Measurements from ENCODE around the gene ST3GAL2.
"Not testable (repeated sequence)": the region's sequence is repeated elsewhere in the genome, so short reads cannot be mapped to it uniquely, and the experiment has no call there.

ST3GAL2 gene

GRCh38 chr16:70413572-70413971 is 25.3 kb downstream of the ST3GAL2 start:
- not testable (repeated sequence) for DNase-seq

DNA sequence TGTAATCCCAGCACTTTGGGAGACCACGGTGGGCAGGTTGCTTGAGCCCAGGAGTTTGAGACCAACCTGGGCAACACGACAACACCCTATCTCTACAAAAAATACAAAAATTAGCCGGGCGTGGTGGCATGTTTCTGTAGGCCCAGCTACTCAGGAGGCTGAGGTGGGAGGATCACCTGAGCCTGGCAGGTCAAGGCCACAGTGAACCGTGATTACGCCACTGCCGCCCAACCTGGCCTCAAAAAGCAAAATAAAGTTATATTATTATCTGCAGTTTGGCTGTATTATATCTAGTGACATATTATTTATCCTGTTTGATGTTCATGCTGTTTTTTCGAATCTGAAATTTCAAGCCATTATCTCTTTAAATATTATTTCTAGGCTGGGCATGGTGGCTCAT is 26.5 kb downstream of the ST3GAL2 start:
- no peak for DNase-seq

GRCh38 chr16:70410734-70411133 is 28.2 kb downstream of the ST3GAL2 start:
- DNase-seq, result no peak

GRCh38 chr16:70407811-70408274 is 31.1 kb downstream of the ST3GAL2 start:
- no peak for DNase-seq

- not testable (repeated sequence) for DNase-seq
These were observed 32.8 kb downstream of the ST3GAL2 start for GRCh38 chr16:70406104-70406503.

DNA sequence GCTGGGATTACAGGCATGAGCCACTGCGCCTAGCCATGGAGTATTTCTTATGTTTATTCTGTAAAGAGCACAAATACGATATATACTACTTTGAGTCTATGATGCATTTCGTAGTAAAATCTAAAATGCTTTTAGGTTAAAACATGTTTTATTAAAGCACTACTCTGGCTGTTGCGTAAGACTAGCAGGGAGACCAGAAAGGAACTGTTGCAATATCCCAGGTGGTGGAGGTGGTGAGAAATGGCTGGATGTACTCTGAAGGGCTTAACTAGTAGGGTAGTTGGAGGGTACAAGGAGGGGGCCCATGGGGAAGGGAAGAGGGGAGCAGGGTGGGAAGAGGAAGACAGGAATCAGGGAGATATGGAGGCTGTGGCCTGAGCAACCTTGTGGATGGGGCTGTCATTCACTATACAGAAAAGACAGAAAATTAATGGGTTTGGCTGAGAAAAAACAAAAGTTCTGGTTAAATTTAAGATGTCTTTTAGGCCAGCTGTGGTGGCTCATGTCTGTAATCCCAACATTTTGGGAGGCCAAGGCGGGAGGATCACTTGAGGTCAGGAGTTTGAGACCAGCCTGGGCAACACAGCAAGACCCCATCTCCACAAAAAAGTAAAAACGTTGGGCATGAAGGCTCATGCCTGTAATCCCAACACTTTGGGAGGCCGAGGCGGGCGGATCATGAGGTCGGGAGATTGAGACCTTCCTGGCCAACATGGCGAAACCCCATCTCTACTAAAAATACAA is 35.8 kb downstream of the ST3GAL2 start:
- DNase-seq, result no peak

- no peak for DNase-seq
These were observed 38.9 kb downstream of the ST3GAL2 start for GRCh38 chr16:70399951-70400350.

DNA sequence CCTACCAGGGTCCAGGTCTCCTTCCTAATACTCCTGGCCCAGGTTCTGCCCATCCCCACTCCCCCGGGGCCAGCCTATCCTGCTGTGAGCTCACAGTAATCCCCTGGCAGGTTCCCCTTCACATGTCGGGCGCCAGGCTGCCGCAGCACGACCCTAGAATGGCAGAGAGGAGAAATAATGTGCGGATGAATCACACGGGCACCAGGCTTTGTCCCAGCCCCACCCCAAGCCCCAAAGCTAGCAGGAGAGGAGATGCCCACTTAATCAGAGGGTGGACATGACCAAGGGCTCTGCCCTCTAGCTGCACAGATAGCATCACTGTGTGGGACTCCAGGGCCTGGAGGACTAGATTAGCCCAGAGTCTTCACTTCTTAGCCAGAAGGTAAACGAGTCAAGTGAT is 39.5 kb downstream of the ST3GAL2 start:
- no peak for DNase-seq

GRCh38 chr16:70398177-70398743 is 40.6 kb downstream of the ST3GAL2 start:
- no peak for DNase-seq

DNA sequence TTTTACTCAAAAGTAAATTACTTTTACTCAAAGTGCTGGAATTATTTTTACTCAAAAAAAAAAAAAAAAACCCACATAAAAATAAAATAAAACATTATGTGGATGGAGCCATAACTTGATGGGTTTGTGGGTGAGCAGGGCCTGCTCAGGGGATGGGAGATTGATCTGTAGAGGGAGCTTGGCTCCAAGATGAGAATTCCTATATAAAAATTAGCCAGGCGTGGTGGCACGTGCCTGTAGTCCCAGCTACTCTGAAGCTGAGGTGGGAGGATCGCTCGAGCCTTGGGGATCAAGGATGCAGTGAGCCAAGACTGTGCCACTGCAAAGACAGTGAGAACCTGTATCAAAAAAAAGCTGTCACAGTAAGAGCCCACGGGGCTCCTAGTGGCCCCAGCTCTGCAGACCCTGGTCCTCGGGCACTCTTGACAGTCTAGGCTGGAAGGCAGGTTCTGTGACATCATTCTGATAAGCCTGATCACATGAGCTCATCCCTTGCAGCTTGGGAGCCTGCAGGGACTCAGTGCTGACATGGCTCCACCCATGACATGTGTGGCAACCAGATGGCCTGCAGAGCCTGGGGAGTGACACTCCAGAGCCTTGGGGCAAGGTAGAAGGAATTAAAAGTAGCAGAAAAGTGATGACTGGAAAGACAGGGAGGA is 42.5 kb downstream of the ST3GAL2 start:
- DNase-seq, result no peak

DNA sequence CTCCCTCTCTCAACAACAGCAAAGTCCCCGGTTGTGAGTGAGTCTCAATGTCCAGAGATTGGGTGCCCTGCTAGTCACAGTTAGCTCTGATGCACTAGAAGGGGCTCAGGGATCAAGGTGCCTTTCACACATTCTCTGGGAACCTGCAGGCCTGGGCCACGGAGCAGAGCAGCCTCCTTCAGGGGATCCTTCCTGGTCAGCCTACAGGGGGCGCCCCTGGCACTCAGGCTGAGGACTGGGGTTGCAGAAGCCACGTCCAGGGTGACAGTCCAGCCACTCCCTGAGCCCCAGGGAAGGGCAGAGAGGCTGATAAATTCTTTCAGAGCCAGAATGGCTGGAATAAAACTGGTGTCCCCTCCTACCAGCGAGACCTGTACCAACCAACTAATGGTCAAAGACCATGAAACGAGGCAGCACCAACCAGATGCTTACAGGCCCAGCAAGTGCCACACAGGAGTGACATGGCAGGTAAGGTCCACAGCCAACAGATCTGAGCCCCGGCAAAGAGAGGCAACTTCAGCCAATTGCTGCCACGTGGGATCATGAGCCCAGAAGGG is 43.5 kb downstream of the ST3GAL2 start:
- DNase-seq, result peak; percentile 1

GRCh38 chr16:70394853-70395252 is 44.0 kb downstream of the ST3GAL2 start:
- no peak for DNase-seq

DNA sequence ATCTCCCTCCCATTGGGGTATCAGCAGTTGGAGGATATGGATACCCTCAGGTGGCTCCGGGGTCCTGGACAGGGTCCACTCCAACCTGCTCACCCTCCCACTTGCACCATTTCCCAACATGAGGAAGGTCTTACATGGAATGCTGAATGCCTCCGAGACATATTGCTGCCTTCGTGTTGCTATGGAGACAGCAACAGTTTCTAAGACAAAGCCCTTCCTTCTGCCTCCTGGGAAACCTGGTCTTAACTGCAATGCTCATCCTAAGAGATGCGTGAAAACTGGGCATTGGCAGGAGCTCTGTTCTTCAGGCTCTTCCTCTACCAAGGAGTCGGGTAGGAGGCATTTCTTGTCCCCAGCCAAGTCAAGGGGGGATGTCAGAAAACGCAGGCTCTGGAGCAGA is 45.2 kb downstream of the ST3GAL2 start:
- DNase-seq, result no peak

GRCh38 chr16:70392606-70393005 is 46.3 kb downstream of the ST3GAL2 start:
- no peak for DNase-seq

DNA sequence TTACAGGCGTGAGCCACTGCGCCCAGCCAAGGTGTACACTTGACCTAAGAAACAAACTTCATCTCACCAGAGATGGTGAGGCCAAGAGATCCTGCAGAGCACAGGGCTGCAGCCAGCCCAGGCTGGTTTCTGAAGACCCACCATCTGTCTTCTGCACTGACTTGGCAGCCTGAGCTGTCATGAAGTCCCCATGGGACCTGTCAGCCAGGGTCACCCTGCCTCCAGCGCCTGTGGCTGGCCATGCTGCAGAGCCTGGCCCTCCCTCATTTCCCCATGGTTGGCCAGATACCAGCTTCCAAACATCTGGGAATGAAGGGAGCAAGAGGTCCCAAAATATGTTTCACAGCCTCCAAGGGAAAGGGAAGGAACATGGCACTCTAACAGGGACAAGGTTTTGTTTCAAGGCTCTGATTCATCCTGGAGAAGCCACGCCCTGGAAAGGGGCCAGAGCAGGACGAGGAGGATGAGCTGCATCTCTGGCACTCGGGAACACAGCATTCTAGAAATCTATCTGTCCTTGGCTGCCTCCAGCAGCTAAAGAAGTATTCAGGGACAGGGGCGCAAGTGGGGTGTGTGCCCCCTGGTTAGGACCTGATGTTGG is 46.9 kb downstream of the ST3GAL2 start:
- no peak for DNase-seq

DNA sequence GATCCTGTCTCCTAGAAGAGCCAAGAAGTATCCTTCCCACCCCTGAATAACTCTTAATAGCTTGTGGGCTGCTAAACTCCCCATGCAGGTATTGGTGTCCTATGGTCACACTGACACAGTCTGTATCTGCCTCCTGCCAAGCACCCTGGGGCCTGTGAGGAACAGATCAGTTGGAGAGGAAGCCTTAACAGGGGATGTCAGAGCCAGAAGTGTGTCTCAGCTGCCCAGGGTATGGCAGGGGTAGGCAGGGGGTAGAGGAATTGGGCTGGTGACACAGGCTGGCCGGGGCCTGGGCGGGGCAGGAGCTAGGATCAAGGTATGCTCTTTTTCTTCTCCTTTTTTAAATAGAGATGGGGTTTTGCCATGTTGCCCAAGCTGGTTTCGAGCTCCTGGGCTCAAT is 47.5 kb downstream of the ST3GAL2 start:
- no peak for DNase-seq

DNA sequence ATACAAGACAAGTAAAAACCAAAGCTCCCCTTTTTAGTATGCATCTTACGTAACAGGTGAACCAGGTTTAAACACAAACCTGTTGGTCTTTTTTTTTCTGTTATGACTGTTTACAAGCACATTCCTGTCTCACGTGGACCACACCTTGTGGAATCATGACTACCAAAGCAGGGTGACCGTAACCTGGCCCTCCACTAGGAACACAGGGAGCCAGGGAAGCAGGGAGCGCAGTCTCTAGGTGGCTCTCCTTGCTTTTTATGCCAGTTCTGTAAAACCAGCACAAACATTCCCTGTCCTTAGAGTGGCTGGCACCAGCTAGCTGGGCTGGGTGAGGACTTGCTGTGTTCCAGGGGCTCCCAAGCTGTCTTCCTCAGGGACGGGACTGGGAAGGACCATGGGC is 48.1 kb downstream of the ST3GAL2 start:
- DNase-seq, result no peak

- no peak for DNase-seq
These were observed 50.8 kb downstream of the ST3GAL2 start for GRCh38 chr16:70388006-70388680.

- DNase-seq, result not testable (repeated sequence)
These were observed 52.5 kb downstream of the ST3GAL2 start for GRCh38 chr16:70386289-70386986.

GRCh38 chr16:70383421-70383960 is 55.4 kb downstream of the ST3GAL2 start:
- no peak for DNase-seq

DNA sequence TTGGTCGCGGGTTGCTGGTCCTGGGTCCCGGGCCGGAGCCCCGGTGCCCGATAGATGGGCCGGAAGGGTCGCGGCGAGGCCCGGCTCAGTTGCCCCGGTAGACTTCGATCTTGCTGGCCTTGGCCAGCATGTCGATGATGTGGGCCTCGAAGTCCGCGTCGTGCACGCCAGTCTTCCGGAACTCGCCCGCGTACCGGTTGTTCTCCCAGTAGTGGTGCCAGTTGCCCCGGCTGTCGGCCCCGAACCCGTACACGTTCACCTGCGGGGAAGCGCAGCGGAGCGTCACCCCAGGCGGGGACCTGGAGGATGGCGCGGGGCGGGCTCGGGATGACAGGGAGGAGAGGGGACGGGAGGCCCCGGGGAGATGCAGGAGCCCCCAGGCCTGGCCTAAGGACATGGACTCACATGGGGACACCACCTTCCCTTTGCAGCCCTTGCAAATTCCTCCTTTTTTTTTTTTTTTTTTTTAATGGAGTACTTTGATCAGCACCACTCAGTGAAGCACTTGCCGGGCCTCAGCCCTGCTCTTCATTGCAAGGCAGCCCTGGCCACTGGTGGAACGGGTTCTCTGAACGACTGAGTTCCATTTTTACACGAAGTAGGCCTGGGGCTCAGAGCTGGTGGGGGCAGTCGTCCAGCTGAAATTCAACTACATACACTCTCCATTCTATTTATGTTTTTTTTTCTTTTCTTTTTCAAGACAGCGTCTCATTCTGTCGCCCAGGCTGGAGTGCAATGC is 57.1 kb downstream of the ST3GAL2 start:
- no peak for DNase-seq

All from DMS153 (cell line).